H54 (cell line): ENCODE results near the gene PNLIPRP1.

Source experiments
- DNase-seq: peaks from one replicate; pipeline ENCODE4 v3.0.0; 2011; ENCODE audit warnings: low spot score, mixed read lengths; ENCODE audit not compliant: insufficient read length
- FAIRE-seq: peaks from 3 replicates; lab custom pipeline; 2011; peaks lifted over from hg19 to GRCh38; lab: Jason Lieb, UNC
- POLR2A ChIP-seq: IDR thresholded peaks from 2 replicates; pipeline ENCODE4 v1.6.1; 2011; ENCODE audit warnings: low read depth, mild to moderate bottlenecking, low read length

PNLIPRP1 gene

GRCh38 chr10:116610443-116611152, 19.8 kb downstream of the PNLIPRP1 start:
- no peak for TF ChIP-seq POLR2A
- no peak for FAIRE-seq
- no peak for DNase-seq

DNA sequence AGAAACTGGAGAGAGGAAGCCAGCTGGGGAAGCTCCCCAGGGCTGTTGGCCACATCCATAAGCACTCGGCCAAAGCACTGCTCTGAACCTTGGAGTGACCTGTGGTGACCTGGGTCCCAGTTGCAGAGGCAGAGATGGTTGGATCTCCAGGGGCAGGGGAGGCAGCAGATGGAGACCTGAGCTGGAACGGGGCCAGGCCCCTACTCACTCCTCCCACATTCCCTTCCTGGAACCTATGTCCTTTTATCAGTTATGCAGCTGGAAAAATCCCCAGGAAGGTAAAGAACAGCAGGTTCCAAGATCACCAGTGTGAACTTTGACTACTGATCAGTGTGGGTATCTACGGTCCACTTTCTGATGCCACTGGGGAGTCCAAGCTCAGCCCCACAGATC, 20.4 kb downstream of the PNLIPRP1 start:
- DNase-seq = no peak
- no peak for TF ChIP-seq POLR2A

GRCh38 chr10:116612107-116612769, 21.5 kb downstream of the PNLIPRP1 start:
- DNase-seq (no peak), FAIRE-seq (no peak)
- no peak for TF ChIP-seq POLR2A

More for the DNA sequence above, 20.4 kb downstream of the PNLIPRP1 start:
- no peak for FAIRE-seq

DNA sequence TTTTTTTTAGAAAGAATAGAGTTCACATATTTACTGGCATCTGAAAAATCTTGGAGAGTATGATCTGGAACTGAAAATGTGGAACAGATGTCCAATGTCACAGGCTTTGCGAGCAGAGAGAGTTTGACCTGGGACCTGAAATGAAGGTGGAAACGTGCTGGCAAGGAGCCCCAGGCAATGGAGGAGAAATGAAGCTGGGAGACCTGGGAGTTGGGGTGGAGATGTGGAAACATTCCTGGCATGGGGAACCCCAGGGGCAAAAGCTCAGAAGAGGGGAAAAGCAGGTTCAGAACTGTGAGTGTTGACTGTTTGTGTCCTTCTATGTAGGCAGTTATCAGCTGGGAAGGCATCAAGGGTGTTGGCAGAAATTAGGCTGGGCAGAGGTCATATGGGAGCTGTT, 22.7 kb downstream of the PNLIPRP1 start:
- no peak for FAIRE-seq
- TF ChIP-seq POLR2A = no peak
- DNase-seq = no peak

DNA sequence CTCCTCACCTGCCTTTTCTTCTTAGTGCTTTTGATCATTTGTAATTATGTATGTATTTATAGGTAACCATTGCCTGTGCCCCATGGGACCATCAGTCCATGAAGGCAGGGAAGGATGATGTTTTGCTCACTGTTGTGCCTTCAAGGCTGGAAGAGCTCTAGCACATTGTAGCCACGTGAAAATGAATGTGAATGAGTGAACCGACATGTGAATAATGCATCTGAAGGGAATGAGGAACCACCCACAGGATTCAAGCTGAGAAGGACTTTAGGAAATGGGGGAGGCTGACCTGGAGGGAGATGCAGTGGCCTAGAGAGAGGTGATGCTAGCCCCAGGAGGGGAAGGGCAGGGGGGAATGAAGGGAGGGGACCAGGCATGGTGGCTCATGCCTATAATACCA, 24.0 kb downstream of the PNLIPRP1 start:
- no peak for TF ChIP-seq POLR2A
- FAIRE-seq (no peak), DNase-seq (no peak)

GRCh38 chr10:116615199-116615776, 24.5 kb downstream of the PNLIPRP1 start:
- TF ChIP-seq POLR2A = no peak
- FAIRE-seq (no peak), DNase-seq (no peak)

DNA sequence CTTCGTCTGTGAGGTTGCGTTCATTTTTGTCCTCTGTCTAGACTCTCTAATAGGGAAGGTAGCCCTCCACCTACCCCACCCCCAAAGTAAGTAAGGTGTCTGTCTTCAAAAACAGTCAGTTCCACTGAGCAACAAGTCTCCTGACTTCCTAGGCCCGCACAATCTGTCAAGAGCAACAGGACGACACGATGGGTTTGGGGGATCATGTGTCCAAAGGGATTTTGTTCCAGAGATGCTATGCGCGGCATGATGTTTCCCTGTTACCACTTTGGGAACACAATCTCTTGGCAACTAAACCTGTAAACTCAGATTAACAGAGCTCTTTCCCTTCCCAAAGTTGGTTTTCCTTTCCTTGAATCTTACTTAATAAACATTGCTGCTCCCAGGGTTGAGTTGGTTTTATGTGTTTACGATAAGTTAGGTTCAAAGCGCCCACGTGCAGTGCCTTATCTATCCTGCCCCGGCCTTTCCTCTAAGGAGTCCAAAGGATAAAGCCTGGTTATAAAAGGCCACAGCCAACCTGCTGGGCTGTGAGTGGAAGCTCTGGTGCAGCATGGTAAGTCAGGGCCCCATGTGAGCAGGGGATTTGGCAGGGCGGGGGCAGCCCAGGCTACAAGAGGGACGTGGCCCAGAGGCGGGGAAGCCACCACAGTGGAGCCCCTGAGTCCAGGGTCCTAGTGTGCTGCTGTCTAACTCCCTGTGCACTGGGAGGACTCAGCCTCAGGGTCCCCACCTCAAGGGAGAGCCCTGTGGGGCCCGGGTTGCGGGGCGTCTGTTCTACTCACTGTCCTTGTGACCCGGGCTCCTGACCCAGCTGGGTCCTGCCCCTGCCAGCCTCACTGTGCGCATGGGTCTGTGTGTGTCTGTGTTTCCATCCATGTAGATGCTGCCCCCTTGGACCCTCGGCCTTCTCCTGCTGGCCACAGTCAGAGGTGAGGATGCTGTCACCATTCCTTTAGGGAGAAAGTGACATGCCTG, 30.0 kb downstream of the PNLIPRP1 start, which contains the start of gene PNLIPRP2:
Gene PNLIPRP2 (plus strand): TSS at position 531 of the 978 bp plus-strand sequence.
- FAIRE-seq = no peak

DNA sequence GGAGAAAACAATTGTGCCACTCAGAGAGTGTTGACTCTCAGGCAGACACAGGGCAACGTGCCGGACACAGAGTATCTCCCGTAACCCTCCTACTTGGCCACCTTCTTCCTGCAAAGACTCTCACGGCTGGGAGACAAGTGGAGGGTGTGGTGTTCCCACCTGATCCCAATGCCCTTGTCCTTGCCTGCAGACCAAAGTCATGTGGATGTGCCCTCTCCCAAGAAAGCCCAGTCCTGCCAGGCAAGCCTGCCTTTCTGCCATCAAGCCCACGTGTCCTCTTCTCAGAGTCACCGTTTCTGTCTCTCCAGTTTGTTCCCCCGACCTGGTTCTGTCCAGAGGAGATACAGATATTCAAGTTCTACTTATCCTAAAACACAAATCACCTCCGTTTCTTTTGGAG, 30.7 kb downstream of the PNLIPRP1 start:
- TF ChIP-seq POLR2A = no peak
- no peak for FAIRE-seq
- DNase-seq = no peak

More for the DNA sequence above, 30.0 kb downstream of the PNLIPRP1 start, which contains the start of gene PNLIPRP2:
- TF ChIP-seq POLR2A = no peak
- DNase-seq = no peak

GRCh38 chr10:116621934-116622655, 31.3 kb downstream of the PNLIPRP1 start:
- FAIRE-seq = no peak
- no peak for DNase-seq
- TF ChIP-seq POLR2A = no peak

- no peak for FAIRE-seq
- DNase-seq = no peak
- TF ChIP-seq POLR2A = no peak
Measured at GRCh38 chr10:116625845-116626244, 35.1 kb downstream of the PNLIPRP1 start.

GRCh38 chr10:116626815-116627214, 36.1 kb downstream of the PNLIPRP1 start:
- no peak for DNase-seq
- FAIRE-seq = no peak
- no peak for TF ChIP-seq POLR2A

DNA sequence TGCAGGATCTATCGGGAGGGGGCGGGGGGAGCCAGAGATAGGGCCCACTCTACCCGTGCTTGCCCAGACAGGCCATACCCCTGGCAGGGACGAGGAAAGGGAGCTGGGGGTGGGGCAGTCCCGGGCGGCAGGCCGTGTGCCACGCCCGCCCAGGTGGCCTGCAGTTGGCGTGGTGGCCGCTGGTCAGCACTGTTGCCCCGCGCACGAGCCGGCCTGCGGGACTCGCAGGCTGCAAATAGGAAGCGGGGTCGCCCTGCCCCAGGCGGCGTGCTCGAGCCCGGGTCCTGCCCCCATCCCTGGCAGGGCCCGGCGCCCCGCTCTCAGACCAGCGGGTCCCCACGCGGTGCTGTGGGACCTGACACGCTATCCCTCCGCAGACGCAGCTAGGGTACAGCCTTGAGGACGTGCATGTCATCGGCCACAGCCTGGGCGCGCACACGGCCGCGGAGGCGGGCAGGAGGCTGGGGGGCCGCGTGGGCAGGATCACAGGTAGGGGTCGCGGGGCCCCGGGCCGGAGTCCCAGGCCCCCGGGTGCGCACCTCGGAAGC, 36.7 kb downstream of the PNLIPRP1 start:
- DNase-seq (no peak), FAIRE-seq (no peak)
- TF ChIP-seq POLR2A = no peak
